ENCODE measurements around the gene SUPT20H. TPM values are rescaled to one million over a fixed set of nuclear protein-coding genes. Genes with fewer than 3 reads are reported as not detected.

SUPT20H gene
- total RNA-seq (2014; rRNA removed; shearing (Covaris generic)): 72.6 and 88.7 TPM in 2 replicates

- Histone ChIP-seq H3K27me3 (no peaks in the 10 kb centered on the region), H3K27ac (peak within 1 kb of the TSS; percentile 69), H3K36me3 (peaks cover 4% of the 10 kb centered on the region), H3K4me1 (no peaks in the 10 kb centered on the region), H3K9me3 (replicated peaks) (peaks cover 3% of the 10 kb centered on the region; the same call in 1 of the 2 replicates), H3K4me3 (peak within 1 kb of the TSS; percentile 86)
- DNase-seq: peak; percentile 96
These were observed at the start of gene SUPT20H for GRCh38 chr13:37058910-37059847. Gene SUPT20H, minus strand, starts transcription at chr13:37059688. Its CDS starts 8,198 bp downstream, at chr13:37051490.

- no peaks in the 10 kb centered on the region for H3K9me3 ChIP-seq (replicated peaks)
- DNase-seq: peak in 1 of 2 experiments; percentile 69
- no peak overlapping the region for H3K4me3 ChIP-seq
- no peaks in the 10 kb centered on the region for H3K36me3 ChIP-seq
- H3K4me1 ChIP-seq: no peaks in the 10 kb centered on the region
- no peak overlapping the region for H3K27ac ChIP-seq
- no peaks in the 10 kb centered on the region for H3K27me3 ChIP-seq
These were observed 49.7 kb upstream of the SUPT20H start for GRCh38 chr13:37109051-37109678.

- no peak for DNase-seq
- Histone ChIP-seq H3K4me1 (no peaks in the 10 kb centered on the region), H3K27ac (no peak overlapping the region), H3K27me3 (no peaks in the 10 kb centered on the region), H3K4me3 (no peak overlapping the region), H3K36me3 (no peaks in the 10 kb centered on the region), H3K9me3 (replicated peaks) (no peaks in the 10 kb centered on the region)
These were observed 48.4 kb upstream of the SUPT20H start for GRCh38 chr13:37107868-37108267.

GRCh38 chr13:37107456-37107855 is 48.0 kb upstream of the SUPT20H start:
- Histone ChIP-seq H3K27me3 (no peaks in the 10 kb centered on the region), H3K9me3 (replicated peaks) (no peaks in the 10 kb centered on the region), H3K27ac (no peak overlapping the region), H3K4me1 (no peaks in the 10 kb centered on the region), H3K4me3 (no peak overlapping the region), H3K36me3 (no peaks in the 10 kb centered on the region)
- DNase-seq: no peak

GRCh38 chr13:37106642-37107041 is 47.2 kb upstream of the SUPT20H start:
- no peak for DNase-seq
- H3K27me3 ChIP-seq: 0 out of 2 replicates have a peak, but pooled peaks cover 4% of the 10 kb centered on the region
- H3K4me1 ChIP-seq: no peaks in the 10 kb centered on the region
- no peak overlapping the region for H3K27ac ChIP-seq
- H3K9me3 ChIP-seq (replicated peaks): no peaks in the 10 kb centered on the region
- H3K4me3 ChIP-seq: no peak overlapping the region
- no peaks in the 10 kb centered on the region for H3K36me3 ChIP-seq

GRCh38 chr13:37105251-37105714 is 45.8 kb upstream of the SUPT20H start, which contains the start of gene CSNK1A1L:
Gene CSNK1A1L, minus strand, starts transcription at chr13:37105664. Its CDS starts 408 bp downstream, at chr13:37105256.
- H3K36me3 ChIP-seq: no peaks in the 10 kb centered on the region
- no peaks in the 10 kb centered on the region for H3K9me3 ChIP-seq (replicated peaks)
- 0 out of 2 replicates have a peak, but pooled peaks cover 4% of the 10 kb centered on the region for H3K27me3 ChIP-seq
- no peak within 1 kb of the TSS for H3K27ac ChIP-seq
- no peaks in the 10 kb centered on the region for H3K4me1 ChIP-seq
- no peak within 1 kb of the TSS for H3K4me3 ChIP-seq
- no peak for DNase-seq

GRCh38 chr13:37102896-37103295 is 43.4 kb upstream of the SUPT20H start:
- Histone ChIP-seq H3K9me3 (replicated peaks) (no peaks in the 10 kb centered on the region), H3K36me3 (no peaks in the 10 kb centered on the region), H3K27me3 (0 out of 2 replicates have a peak, but pooled peaks cover 4% of the 10 kb centered on the region), H3K27ac (no peak overlapping the region), H3K4me1 (no peaks in the 10 kb centered on the region), H3K4me3 (no peak overlapping the region)
- DNase-seq: no peak

GRCh38 chr13:37101201-37101600 is 41.7 kb upstream of the SUPT20H start:
- Histone ChIP-seq H3K4me1 (no peaks in the 10 kb centered on the region), H3K36me3 (no peaks in the 10 kb centered on the region), H3K4me3 (no peak overlapping the region), H3K27ac (no peak overlapping the region), H3K9me3 (replicated peaks) (no peaks in the 10 kb centered on the region), H3K27me3 (0 out of 2 replicates have a peak, but pooled peaks cover 4% of the 10 kb centered on the region)
- DNase-seq: no peak

- no peak overlapping the region for H3K27ac ChIP-seq
- no peak for DNase-seq
- H3K27me3 ChIP-seq: 0 out of 2 replicates have a peak, but pooled peaks cover 4% of the 10 kb centered on the region
- H3K4me3 ChIP-seq: no peak overlapping the region
- H3K36me3 ChIP-seq: no peaks in the 10 kb centered on the region
- no peaks in the 10 kb centered on the region for H3K4me1 ChIP-seq
- no peaks in the 10 kb centered on the region for H3K9me3 ChIP-seq (replicated peaks)
These were observed 41.2 kb upstream of the SUPT20H start for GRCh38 chr13:37100731-37101130.

- H3K4me3 ChIP-seq: no peak overlapping the region
- no peaks in the 10 kb centered on the region for H3K9me3 ChIP-seq (replicated peaks)
- H3K27me3 ChIP-seq: 0 out of 2 replicates have a peak, but pooled peaks cover under 1% of the 10 kb centered on the region
- H3K36me3 ChIP-seq: no peaks in the 10 kb centered on the region
- DNase-seq: no peak
- H3K4me1 ChIP-seq: no peaks in the 10 kb centered on the region
- no peak overlapping the region for H3K27ac ChIP-seq
These were observed 37.6 kb upstream of the SUPT20H start for GRCh38 chr13:37097076-37097475.

- DNase-seq: no peak
- no peaks in the 10 kb centered on the region for H3K9me3 ChIP-seq (replicated peaks)
- no peak overlapping the region for H3K4me3 ChIP-seq
- H3K36me3 ChIP-seq: no peaks in the 10 kb centered on the region
- no peak overlapping the region for H3K27ac ChIP-seq
- no peaks in the 10 kb centered on the region for H3K4me1 ChIP-seq
- H3K27me3 ChIP-seq: no peaks in the 10 kb centered on the region
These were observed 35.4 kb upstream of the SUPT20H start for GRCh38 chr13:37094840-37095239.

GRCh38 chr13:37094099-37094498 is 34.6 kb upstream of the SUPT20H start:
- Histone ChIP-seq H3K4me3 (no peak overlapping the region), H3K36me3 (no peaks in the 10 kb centered on the region), H3K4me1 (no peaks in the 10 kb centered on the region), H3K27me3 (no peaks in the 10 kb centered on the region), H3K27ac (no peak overlapping the region), H3K9me3 (replicated peaks) (no peaks in the 10 kb centered on the region)
- no peak for DNase-seq

GRCh38 chr13:37091835-37092234 is 32.3 kb upstream of the SUPT20H start:
- DNase-seq: no peak
- Histone ChIP-seq H3K4me1 (no peaks in the 10 kb centered on the region), H3K4me3 (no peak overlapping the region), H3K9me3 (replicated peaks) (no peaks in the 10 kb centered on the region), H3K27me3 (no peaks in the 10 kb centered on the region), H3K36me3 (no peaks in the 10 kb centered on the region), H3K27ac (no peak overlapping the region)

- Histone ChIP-seq H3K4me1 (no peaks in the 10 kb centered on the region), H3K4me3 (no peak overlapping the region), H3K9me3 (replicated peaks) (no peaks in the 10 kb centered on the region), H3K36me3 (no peaks in the 10 kb centered on the region), H3K27ac (no peak overlapping the region), H3K27me3 (no peaks in the 10 kb centered on the region)
- DNase-seq: no peak
These were observed 31.4 kb upstream of the SUPT20H start for GRCh38 chr13:37090912-37091311.

- Histone ChIP-seq H3K4me1 (no peaks in the 10 kb centered on the region), H3K27ac (no peak overlapping the region), H3K9me3 (replicated peaks) (no peaks in the 10 kb centered on the region), H3K27me3 (no peaks in the 10 kb centered on the region), H3K4me3 (no peak overlapping the region), H3K36me3 (no peaks in the 10 kb centered on the region)
- DNase-seq: no peak
These were observed 30.0 kb upstream of the SUPT20H start for GRCh38 chr13:37089495-37089894.

Measured in SJCRH30 (cell line).